Stimulated activated CD8-positive, alpha-beta memory T cell treated with anti-CD3 and anti-CD28 coated beads, Interleukin-15, amount 100 ng/mL, for 1 hour (primary cell): Measurements from ENCODE around the gene CMIP.

Experiments
- DNase-seq: peaks from one replicate; pipeline ENCODE4 v3.0.0-alpha.2; 2020; ENCODE audit warnings: low read depth

Gene CMIP

GRCh38 chr16:81480606-81481206, 36.1 kb downstream of the CMIP start:
- no peak for DNase-seq

- DNase-seq = no peak
Observed at GRCh38 chr16:81481207-81481821, 36.7 kb downstream of the CMIP start.

GRCh38 chr16:81482329-81483063, 37.9 kb downstream of the CMIP start:
- DNase-seq = no peak

- DNase-seq = no peak
Observed at GRCh38 chr16:81483064-81483969, 38.7 kb downstream of the CMIP start.

- DNase-seq = no peak
Observed at GRCh38 chr16:81483970-81484595, 39.5 kb downstream of the CMIP start.

- no peak for DNase-seq
Observed at GRCh38 chr16:81484908-81485624, 40.5 kb downstream of the CMIP start.

- no peak for DNase-seq
Observed at GRCh38 chr16:81485824-81486539, 41.4 kb downstream of the CMIP start.

GRCh38 chr16:81486540-81487061, 42.0 kb downstream of the CMIP start:
- DNase-seq = no peak

- DNase-seq = no peak
Observed at GRCh38 chr16:81487301-81487720, 42.7 kb downstream of the CMIP start.

- DNase-seq = no peak
Observed at GRCh38 chr16:81488687-81489411, 44.2 kb downstream of the CMIP start.

GRCh38 chr16:81489547-81490267, 45.1 kb downstream of the CMIP start:
- no peak for DNase-seq

GRCh38 chr16:81491541-81492188, 47.1 kb downstream of the CMIP start:
- no peak for DNase-seq

GRCh38 chr16:81492311-81492761, 47.7 kb downstream of the CMIP start:
- no peak for DNase-seq

- DNase-seq = no peak
Observed at GRCh38 chr16:81492965-81493754, 48.6 kb downstream of the CMIP start.

- DNase-seq = no peak
Observed at GRCh38 chr16:81493755-81494433, 49.3 kb downstream of the CMIP start.

GRCh38 chr16:81494434-81494806, 49.8 kb downstream of the CMIP start:
- no peak for DNase-seq

- DNase-seq = no peak
Observed at GRCh38 chr16:81494888-81495287, 50.3 kb downstream of the CMIP start.
